ENCODE results near the gene SMIM30. TPM values are rescaled to one million over a fixed set of nuclear protein-coding genes. Genes with fewer than 3 reads are reported as not detected.

The SMIM30 gene
- total RNA-seq, 1 experiment from 2014 or later = 10.1 TPM

DNA sequence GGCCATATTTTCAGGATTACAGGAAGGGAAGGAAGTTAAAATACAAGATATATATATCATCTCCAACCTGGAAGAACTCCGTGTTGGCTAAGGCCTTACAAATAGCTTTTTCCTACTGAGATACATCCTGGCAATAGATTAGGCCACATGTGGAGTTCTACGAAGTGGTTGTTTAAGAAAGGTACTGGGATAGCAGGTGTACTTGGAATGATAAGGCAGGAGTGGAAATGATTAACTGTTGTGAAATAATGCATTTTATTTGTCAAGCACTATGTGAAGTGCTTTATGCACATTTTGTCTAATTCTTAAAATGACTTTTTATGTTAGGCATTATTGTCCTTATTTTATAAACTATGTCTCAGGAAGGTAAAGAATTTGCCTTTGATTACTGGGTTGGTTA is 18.9 kb upstream of the SMIM30 start:
- DNase-seq (ENCODE audit: low read depth, low spot score) = no peak
- Histone ChIP-seq H3K4me1 (ENCODE audit: control insufficient read depth, insufficient read depth, low read length) (no peaks in the 10 kb centered on the region), H3K27ac (ENCODE audit: low read length) (no peak overlapping the region), H3K9me3 (ENCODE audit: control insufficient read depth, insufficient read depth, low read depth, low read length) (no peaks in the 10 kb centered on the region), H3K27me3 (ENCODE audit: control insufficient read depth, insufficient read depth, low read length) (no peaks in the 10 kb centered on the region), H3K4me3 (ENCODE audit: low read depth in 2 of 2, low read length in 2 of 2) (no peak overlapping the region), H3K36me3 (ENCODE audit: control insufficient read depth, insufficient read depth, low read length) (no peaks in the 10 kb centered on the region)
- ChIA-PET CTCF (no interaction called here), POLR2A (no interaction called here)
- no TSS peak for BruUV-seq (replicated peaks)
- in situ Hi-C loops (cut with HindIII; ENCODE audit: low pct_unique_long_range_greater_than_20kb, low sequenced_read_pairs) = no loop called here
- intact Hi-C loops (cut with micrococcal nuclease; ENCODE audit: unreplicated experiment) = no loop called here
- ATAC-seq = no peak
- no peak for TF ChIP-seq SIN3A (IDR thresholded peaks at IDR 0.05; ENCODE audit: borderline replicate concordance, insufficient read depth, low read depth, low read length)
- TF ChIP-seq, protein P1, sequence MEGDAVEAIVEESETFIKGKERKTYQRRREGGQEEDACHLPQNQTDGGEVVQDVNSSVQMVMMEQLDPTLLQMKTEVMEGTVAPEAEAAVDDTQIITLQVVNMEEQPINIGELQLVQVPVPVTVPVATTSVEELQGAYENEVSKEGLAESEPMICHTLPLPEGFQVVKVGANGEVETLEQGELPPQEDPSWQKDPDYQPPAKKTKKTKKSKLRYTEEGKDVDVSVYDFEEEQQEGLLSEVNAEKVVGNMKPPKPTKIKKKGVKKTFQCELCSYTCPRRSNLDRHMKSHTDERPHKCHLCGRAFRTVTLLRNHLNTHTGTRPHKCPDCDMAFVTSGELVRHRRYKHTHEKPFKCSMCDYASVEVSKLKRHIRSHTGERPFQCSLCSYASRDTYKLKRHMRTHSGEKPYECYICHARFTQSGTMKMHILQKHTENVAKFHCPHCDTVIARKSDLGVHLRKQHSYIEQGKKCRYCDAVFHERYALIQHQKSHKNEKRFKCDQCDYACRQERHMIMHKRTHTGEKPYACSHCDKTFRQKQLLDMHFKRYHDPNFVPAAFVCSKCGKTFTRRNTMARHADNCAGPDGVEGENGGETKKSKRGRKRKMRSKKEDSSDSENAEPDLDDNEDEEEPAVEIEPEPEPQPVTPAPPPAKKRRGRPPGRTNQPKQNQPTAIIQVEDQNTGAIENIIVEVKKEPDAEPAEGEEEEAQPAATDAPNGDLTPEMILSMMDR (IDR thresholded peaks at IDR 0.05) = no peak
- no peak for TF ChIP-seq REST (IDR thresholded peaks at IDR 0.05; ENCODE audit: insufficient read depth in 1 of 2, low read depth in 2 of 2, low read length in 1 of 2)
- no peak for TF ChIP-seq TCF7L2 (IDR thresholded peaks at IDR 0.05; ENCODE audit: low read depth, low read length)
- TF ChIP-seq POLR2AphosphoS5 (IDR thresholded peaks at IDR 0.05; ENCODE audit: low read depth, low read length) = no peak

GRCh38 chr7:113134025-113134424 is 15.7 kb upstream of the SMIM30 start:
- no TSS peak for BruUV-seq (replicated peaks)
- ChIA-PET POLR2A (no interaction called here), CTCF (no interaction called here)
- in situ Hi-C loops (cut with HindIII; ENCODE audit: low pct_unique_long_range_greater_than_20kb, low sequenced_read_pairs) (no loop called here), intact Hi-C loops (cut with micrococcal nuclease; ENCODE audit: unreplicated experiment) (no loop called here)
- no peak for DNase-seq (ENCODE audit: low read depth, low spot score)
- H3K36me3 ChIP-seq (ENCODE audit: control insufficient read depth, insufficient read depth, low read length) = no peaks in the 10 kb centered on the region
- H3K27me3 ChIP-seq (ENCODE audit: control insufficient read depth, insufficient read depth, low read length) = no peaks in the 10 kb centered on the region
- H3K4me3 ChIP-seq (ENCODE audit: low read depth in 2 of 2, low read length in 2 of 2) = no peak overlapping the region
- TF ChIP-seq POLR2AphosphoS5 (IDR thresholded peaks at IDR 0.05; ENCODE audit: low read depth, low read length) = no peak
- H3K27ac ChIP-seq (ENCODE audit: low read length) = no peak overlapping the region
- ATAC-seq = no peak
- H3K4me1 ChIP-seq (ENCODE audit: control insufficient read depth, insufficient read depth, low read length) = no peaks in the 10 kb centered on the region
- no peaks in the 10 kb centered on the region for H3K9me3 ChIP-seq (ENCODE audit: control insufficient read depth, insufficient read depth, low read depth, low read length)

DNA sequence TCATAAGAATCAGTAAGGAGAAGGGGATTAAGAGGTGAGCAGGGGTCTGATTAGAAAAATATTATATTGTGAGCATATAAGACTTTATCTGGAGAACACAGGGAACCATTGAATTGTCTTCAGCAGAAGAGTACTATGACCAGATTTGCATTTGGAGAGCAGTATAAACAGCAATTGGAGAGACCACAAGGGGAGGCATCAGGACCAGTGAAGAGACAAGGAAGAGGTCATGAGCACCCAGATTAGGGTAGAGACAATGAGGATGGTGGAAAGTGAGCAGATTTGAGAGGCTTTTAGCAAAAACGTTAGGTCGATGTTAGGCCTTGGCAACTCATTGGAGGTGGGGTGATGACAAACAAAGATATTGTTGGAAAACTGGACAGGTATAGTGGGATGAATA is 13.0 kb upstream of the SMIM30 start:
- TF ChIP-seq, protein P1 (IDR thresholded peaks at IDR 0.05) = no peak
- TF ChIP-seq REST (IDR thresholded peaks at IDR 0.05; ENCODE audit: insufficient read depth in 1 of 2, low read depth in 2 of 2, low read length in 1 of 2) (no peak), TCF7L2 (IDR thresholded peaks at IDR 0.05; ENCODE audit: low read depth, low read length) (no peak), SIN3A (IDR thresholded peaks at IDR 0.05; ENCODE audit: borderline replicate concordance, insufficient read depth, low read depth, low read length) (no peak), POLR2AphosphoS5 (IDR thresholded peaks at IDR 0.05; ENCODE audit: low read depth, low read length) (no peak)
- in situ Hi-C loops (cut with HindIII; ENCODE audit: low pct_unique_long_range_greater_than_20kb, low sequenced_read_pairs) = no loop called here
- Histone ChIP-seq H3K4me1 (ENCODE audit: control insufficient read depth, insufficient read depth, low read length) (no peaks in the 10 kb centered on the region), H3K27me3 (ENCODE audit: control insufficient read depth, insufficient read depth, low read length) (no peaks in the 10 kb centered on the region), H3K27ac (ENCODE audit: low read length) (no peak overlapping the region), H3K36me3 (ENCODE audit: control insufficient read depth, insufficient read depth, low read length) (no peaks in the 10 kb centered on the region), H3K4me3 (ENCODE audit: low read depth in 2 of 2, low read length in 2 of 2) (no peak overlapping the region), H3K9me3 (ENCODE audit: control insufficient read depth, insufficient read depth, low read depth, low read length) (no peaks in the 10 kb centered on the region)
- ChIA-PET POLR2A (no interaction called here), CTCF (no interaction called here)
- intact Hi-C loops (cut with micrococcal nuclease; ENCODE audit: unreplicated experiment) = no loop called here
- ATAC-seq (no peak), DNase-seq (ENCODE audit: low read depth, low spot score) (no peak)
- no TSS peak for BruUV-seq (replicated peaks)
